GM23248 (cell line): ENCODE data around the gene ACTA2. TPM values are rescaled to one million over a fixed set of nuclear protein-coding genes. Genes with fewer than 3 reads are reported as not detected.

ENCODE experiments used
- DNase-seq: peaks from one replicate; pipeline ENCODE4 v3.0.0-alpha.2; 2015
- H2AFZ ChIP-seq: fragments of 200-600 bp; sonication (generic); 2 replicates; pipeline ENCODE4 v1.6.1; 2016; ENCODE audit warnings: antibody characterized with exemption
- H3F3A ChIP-seq: fragments of 200-600 bp; sonication (generic); 2 replicates; pipeline ENCODE4 v1.6.1; 2016; ENCODE audit warnings: mild to moderate bottlenecking, antibody characterized with exemption, mixed run types; ENCODE audit not compliant: insufficient read depth
- H3K27ac ChIP-seq: fragments of 200-600 bp; sonication (generic); 2 replicates; pipeline ENCODE4 v1.5.1; 2016; ENCODE audit warnings: mild to moderate bottlenecking
- H3K27me3 ChIP-seq: fragments of 200-600 bp; sonication (generic); replicated peaks from 2 replicates; pipeline ENCODE4 v1.6.1; 2016; ENCODE audit warnings: mild to moderate bottlenecking; ENCODE audit not compliant: insufficient read depth
- H3K36me3 ChIP-seq: fragments of 200-600 bp; sonication (generic); 2 replicates; pipeline ENCODE4 v1.6.1; 2016; ENCODE audit warnings: low read depth, mild to moderate bottlenecking
- H3K4me1 ChIP-seq: fragments of 200-600 bp; sonication (generic); 2 replicates; pipeline ENCODE4 v1.6.1; 2016; ENCODE audit warnings: mild to moderate bottlenecking; ENCODE audit not compliant: insufficient read depth
- H3K4me2 ChIP-seq: fragments of 200-600 bp; sonication (generic); one replicate; pipeline ENCODE4 v1.6.1; 2016; ENCODE audit warnings: mild to moderate bottlenecking; ENCODE audit not compliant: unreplicated experiment
- H3K4me3 ChIP-seq: fragments of 200-600 bp; sonication (generic); 2 replicates; pipeline ENCODE4 v1.5.1; 2016; ENCODE audit warnings: mild to moderate bottlenecking
- H3K79me2 ChIP-seq: fragments of 200-600 bp; sonication (generic); 2 replicates; pipeline ENCODE4 v1.6.1; 2016; ENCODE audit warnings: mild to moderate bottlenecking; ENCODE audit not compliant: insufficient read depth
- H3K9ac ChIP-seq: fragments of 200-600 bp; sonication (generic); 2 replicates; pipeline ENCODE4 v1.6.1; 2016; ENCODE audit warnings: mild to moderate bottlenecking
- H3K9me2 ChIP-seq: fragments of 200-600 bp; sonication (generic); 2 replicates; pipeline ENCODE4 v1.6.1; 2016; ENCODE audit warnings: mixed run types, mild to moderate bottlenecking, moderate library complexity; ENCODE audit not compliant: insufficient read depth
- H3K9me3 ChIP-seq: fragments of 200-600 bp; sonication (generic); one replicate; pipeline ENCODE4 v1.6.1; 2017; ENCODE audit warnings: low read depth
- H4K20me1 ChIP-seq: fragments of 200-600 bp; sonication (generic); 2 replicates; pipeline ENCODE4 v1.6.0; 2016; ENCODE audit not compliant: insufficient read depth
- EZH2 ChIP-seq: fragments of 200-600 bp; sonication (generic); IDR thresholded peaks from 2 replicates; pipeline ENCODE4 v1.6.1; 2018; ENCODE audit warnings: antibody characterized with exemption, mild to moderate bottlenecking; ENCODE audit not compliant: insufficient read depth, poor library complexity, severe bottlenecking
- EZH2phosphoT487 ChIP-seq: fragments of 200-600 bp; sonication (generic); IDR thresholded peaks from 2 replicates; pipeline ENCODE4 v1.6.1; 2018; ENCODE audit warnings: antibody characterized with exemption, moderate library complexity, mild to moderate bottlenecking, low read depth; ENCODE audit not compliant: insufficient read depth
- WGBS, 2 experiments: methylation state at CpG; one replicate each; pipeline ENCODE4 v1.1.6; 2015 to 2017; ENCODE audit warnings: low lambda C conversion rate in 2 of 2, low coverage in 1 of 2; ENCODE audit errors: missing lambda C conversion rate in 2 of 2; 5-methylcytosine and 5-hydroxymethylcytosine counted together
- in situ Hi-C: fragments of 300-500 bp; cut with MboI; formaldehyde crosslinking; loops from 2 replicates; pipeline ENCODE4 v1.15.0; 2020
- polyA plus RNA-seq: library from polyadenylated mRNA; unstranded; fragments of >200 nt; fragmentation: Nextera tagmentation; extraction: Ambion mirVana; gene quantifications from 2 replicates; pipeline ENCODE4 v1.2.1, GENCODE V29; 2016
- total RNA-seq: library from RNA; depleted of rRNA; stranded (reverse); fragments of >200 nt; shearing (Covaris generic); gene quantifications from 2 replicates; pipeline ENCODE4 v1.2.3, GENCODE V29; 2014

ACTA2 gene
- total and polyA plus RNA-seq, 2 experiments from 2014 or later, result 161 to 249 TPM

DNA sequence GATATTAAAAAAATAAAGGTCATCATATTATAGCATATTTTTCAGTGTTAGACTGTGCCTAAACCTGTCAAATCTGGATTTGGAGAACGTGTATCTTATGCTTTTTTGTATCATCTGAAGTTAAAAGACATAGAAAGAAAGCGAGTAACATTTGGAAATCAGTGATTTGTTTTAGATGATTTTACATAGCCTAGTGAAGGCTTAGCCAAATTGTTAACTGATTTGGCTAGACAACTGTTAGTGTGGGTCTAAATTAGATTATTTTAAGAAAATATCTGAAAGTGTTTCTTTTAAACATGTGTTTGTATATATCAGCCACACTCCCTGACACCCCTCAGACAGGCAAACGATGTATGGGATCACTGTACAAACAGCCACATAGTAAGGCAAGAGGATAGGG, 35.6 kb downstream of the ACTA2 start:
- H3K79me2 ChIP-seq, result no peaks in the 10 kb centered on the region
- H3K4me3 ChIP-seq, result no peak overlapping the region
- peaks cover 25% of the 10 kb centered on the region for H3K4me1 ChIP-seq
- DNase-seq, result no peak
- H2AFZ ChIP-seq, result no peak overlapping the region
- WGBS, 2 experiments, result 84 to 88% methylated on average over 3 of the region's 3 CpGs
- no peaks in the 10 kb centered on the region for H3K9me2 ChIP-seq
- no peak overlapping the region for H3K4me2 ChIP-seq
- TF ChIP-seq EZH2phosphoT487 (no peak), EZH2 (no peak)
- H3K9me3 ChIP-seq, result no peaks in the 10 kb centered on the region
- in situ Hi-C loops, result no loop called here
- no peaks in the 10 kb centered on the region for H4K20me1 ChIP-seq
- H3F3A ChIP-seq, result peaks cover 18% of the 10 kb centered on the region
- no peak overlapping the region for H3K9ac ChIP-seq
- no peaks in the 10 kb centered on the region for H3K27me3 ChIP-seq
- no peak overlapping the region for H3K27ac ChIP-seq
- peaks cover 25% of the 10 kb centered on the region for H3K36me3 ChIP-seq

DNA sequence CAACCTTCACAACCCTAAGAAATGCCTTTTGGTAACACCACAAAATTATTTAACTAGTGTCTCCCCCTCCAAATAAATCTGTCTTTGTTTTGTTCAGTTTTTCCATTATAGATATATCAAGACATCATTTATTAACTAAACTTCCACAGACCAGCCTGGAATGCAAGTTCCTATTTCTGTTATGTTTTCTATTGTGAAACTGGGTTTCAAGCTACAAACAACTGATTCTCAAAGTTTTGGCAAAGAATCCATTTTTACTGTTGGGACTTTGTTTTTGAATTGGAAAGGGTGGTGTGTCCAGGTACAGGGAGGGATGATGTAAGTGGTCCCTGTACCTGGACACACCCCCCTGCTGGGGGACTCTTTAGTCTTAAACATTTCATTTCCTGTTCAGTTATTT, 36.3 kb downstream of the ACTA2 start:
- Histone ChIP-seq H3K4me2 (no peak overlapping the region), H3K27me3 (no peaks in the 10 kb centered on the region), H3K9me3 (no peaks in the 10 kb centered on the region), H3K9me2 (no peaks in the 10 kb centered on the region), H3K36me3 (peaks cover 28% of the 10 kb centered on the region), H3K79me2 (no peaks in the 10 kb centered on the region), H3K9ac (no peak overlapping the region), H3K4me1 (peaks cover 17% of the 10 kb centered on the region), H3K27ac (no peak overlapping the region), H4K20me1 (no peaks in the 10 kb centered on the region), H2AFZ (no peak overlapping the region), H3F3A (peaks cover 18% of the 10 kb centered on the region), H3K4me3 (no peak overlapping the region)
- in situ Hi-C loops, result no loop called here
- TF ChIP-seq EZH2phosphoT487 (no peak), EZH2 (no peak)
- DNase-seq, result no peak

- H3K27ac ChIP-seq, result no peak overlapping the region
- no peak for DNase-seq
- H3F3A ChIP-seq, result peaks cover 16% of the 10 kb centered on the region; the same call in 1 of the 2 replicates
- H3K27me3 ChIP-seq, result no peaks in the 10 kb centered on the region
- H3K9me3 ChIP-seq, result no peaks in the 10 kb centered on the region
- WGBS, 2 experiments, result 83 to 86% methylated on average over 2 of the region's 2 CpGs
- H3K4me3 ChIP-seq, result no peak overlapping the region
- H3K79me2 ChIP-seq, result no peaks in the 10 kb centered on the region
- no peak overlapping the region for H3K9ac ChIP-seq
- in situ Hi-C loops, result no loop called here
- H3K36me3 ChIP-seq, result peaks cover 29% of the 10 kb centered on the region
- no peaks in the 10 kb centered on the region for H4K20me1 ChIP-seq
- no peak for TF ChIP-seq EZH2
- no peak for TF ChIP-seq EZH2phosphoT487
- H3K4me2 ChIP-seq, result no peak overlapping the region
- H3K4me1 ChIP-seq, result peaks cover 13% of the 10 kb centered on the region
- no peak overlapping the region for H2AFZ ChIP-seq
- no peaks in the 10 kb centered on the region for H3K9me2 ChIP-seq
These were observed 36.8 kb downstream of the ACTA2 start for GRCh38 chr10:88915781-88916180.

- H3K4me3 ChIP-seq, result no peak overlapping the region
- in situ Hi-C loops, result no loop called here
- H3K79me2 ChIP-seq, result no peaks in the 10 kb centered on the region
- H3K9me3 ChIP-seq, result no peaks in the 10 kb centered on the region
- H3K27me3 ChIP-seq, result no peaks in the 10 kb centered on the region
- H3K9ac ChIP-seq, result no peak overlapping the region
- no peak for DNase-seq
- H3K27ac ChIP-seq, result no peak overlapping the region
- H4K20me1 ChIP-seq, result no peaks in the 10 kb centered on the region
- H2AFZ ChIP-seq, result no peak overlapping the region
- H3K4me1 ChIP-seq, result no peaks in the 10 kb centered on the region
- TF ChIP-seq EZH2phosphoT487 (no peak), EZH2 (no peak)
- 65 to 66% methylated on average over 5 of the region's 5 CpGs for WGBS, 2 experiments
- H3K36me3 ChIP-seq, result peaks cover 33% of the 10 kb centered on the region
- no peaks in the 10 kb centered on the region for H3K9me2 ChIP-seq
- no peaks in the 10 kb centered on the region for H3F3A ChIP-seq
- H3K4me2 ChIP-seq, result no peak overlapping the region
These were observed 38.8 kb downstream of the ACTA2 start for GRCh38 chr10:88913788-88914187.

DNA sequence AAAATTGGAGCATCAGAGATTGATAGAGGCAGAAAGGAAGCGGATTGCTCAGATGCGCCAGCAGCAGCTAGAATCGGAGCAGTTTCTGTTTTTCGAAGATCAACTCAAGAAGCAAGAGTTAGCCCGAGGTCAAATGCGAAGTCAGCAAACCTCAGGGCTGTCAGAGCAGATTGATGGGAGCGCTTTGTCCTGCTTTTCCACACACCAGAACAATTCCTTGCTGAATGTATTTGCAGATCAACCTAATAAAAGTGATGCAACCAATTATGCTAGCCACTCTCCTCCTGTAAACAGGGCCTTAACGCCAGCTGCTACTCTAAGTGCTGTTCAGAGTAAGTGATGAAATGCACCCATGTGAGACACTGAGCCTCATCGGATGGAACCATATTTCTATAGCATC, 39.4 kb downstream of the ACTA2 start:
- Histone ChIP-seq H3K36me3 (peaks cover 31% of the 10 kb centered on the region), H3K4me1 (no peaks in the 10 kb centered on the region), H3K4me2 (no peak overlapping the region), H3K79me2 (no peaks in the 10 kb centered on the region), H3F3A (no peaks in the 10 kb centered on the region), H3K9ac (no peak overlapping the region), H2AFZ (no peak overlapping the region), H4K20me1 (no peaks in the 10 kb centered on the region), H3K27me3 (no peaks in the 10 kb centered on the region), H3K4me3 (no peak overlapping the region), H3K27ac (no peak overlapping the region), H3K9me3 (no peaks in the 10 kb centered on the region), H3K9me2 (no peaks in the 10 kb centered on the region)
- WGBS, 2 experiments, result 86 to 89% methylated on average over 9 of the region's 9 CpGs
- no peak for DNase-seq
- TF ChIP-seq EZH2 (no peak), EZH2phosphoT487 (no peak)
- in situ Hi-C loops, result no loop called here
